Gastroesophageal sphincter (tissue), 3 donors: ENCODE data around the gene SYF2.

Source experiments
- EP300 ChIP-seq: sonication (generic); formaldehyde crosslinking; IDR thresholded peaks from one replicate; pipeline ENCODE4 v1.6.1; 2017; ENCODE audit warnings: antibody characterized with exemption, mild to moderate bottlenecking
- POLR2A ChIP-seq, 2 donors: fragments of 450-650 bp; IDR thresholded peaks; one replicate each; pipeline ENCODE4 v1.6.1; 2017; ENCODE audit warnings: antibody characterized with exemption in 2 of 2, mild to moderate bottlenecking in 2 of 2, moderate library complexity in 1 of 2
- TF ChIP-seq, protein P1 (sequence below), 4 experiments: fragments of 200-600 bp in 2 of 4; fragments of 450-650 bp in 2 of 4; sonication (generic) in 1 of 4; IDR thresholded peaks; one replicate each; pipeline ENCODE4 v1.5.1; 2017 to 2019; ENCODE audit warnings: antibody characterized with exemption in 4 of 4, mild to moderate bottlenecking in 2 of 4, moderate library complexity in 2 of 4

DNA sequence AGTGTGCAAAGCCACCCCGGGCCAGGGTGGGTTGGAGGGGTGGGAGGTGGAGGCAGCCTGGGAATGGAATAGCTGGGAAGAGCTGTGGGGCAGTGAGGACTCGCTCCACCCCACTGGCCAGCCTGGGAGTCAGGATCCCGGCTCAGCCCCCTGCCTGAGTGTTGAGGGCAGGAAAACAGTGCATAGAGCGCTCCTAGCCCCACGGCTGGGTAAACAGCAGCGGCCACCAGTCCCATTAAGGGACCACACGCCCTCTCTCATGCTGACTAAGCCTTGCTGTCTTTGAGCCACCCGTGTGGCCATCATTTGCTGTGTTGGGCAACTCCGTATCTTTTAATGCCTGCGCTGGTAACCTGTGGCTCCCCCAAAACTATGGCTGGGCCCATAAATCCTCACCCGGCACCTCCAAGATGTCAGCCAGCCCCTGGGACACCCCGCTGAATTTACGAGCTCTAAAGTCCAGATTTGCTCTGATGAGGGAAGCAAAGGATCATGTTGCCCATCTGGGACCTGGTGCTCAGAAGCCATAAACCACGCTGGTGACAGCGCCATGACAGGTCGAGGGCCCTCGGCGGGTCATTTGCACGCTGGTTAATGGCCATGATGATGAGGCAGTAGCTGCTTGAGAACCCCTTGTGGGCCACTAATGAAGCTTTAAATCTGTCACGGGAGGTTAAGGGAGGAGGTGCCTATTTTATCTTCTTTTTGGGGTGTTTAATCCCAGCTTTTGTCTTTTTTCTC, 34.9 kb downstream of the SYF2 start:
- TF ChIP-seq, protein P1, sequence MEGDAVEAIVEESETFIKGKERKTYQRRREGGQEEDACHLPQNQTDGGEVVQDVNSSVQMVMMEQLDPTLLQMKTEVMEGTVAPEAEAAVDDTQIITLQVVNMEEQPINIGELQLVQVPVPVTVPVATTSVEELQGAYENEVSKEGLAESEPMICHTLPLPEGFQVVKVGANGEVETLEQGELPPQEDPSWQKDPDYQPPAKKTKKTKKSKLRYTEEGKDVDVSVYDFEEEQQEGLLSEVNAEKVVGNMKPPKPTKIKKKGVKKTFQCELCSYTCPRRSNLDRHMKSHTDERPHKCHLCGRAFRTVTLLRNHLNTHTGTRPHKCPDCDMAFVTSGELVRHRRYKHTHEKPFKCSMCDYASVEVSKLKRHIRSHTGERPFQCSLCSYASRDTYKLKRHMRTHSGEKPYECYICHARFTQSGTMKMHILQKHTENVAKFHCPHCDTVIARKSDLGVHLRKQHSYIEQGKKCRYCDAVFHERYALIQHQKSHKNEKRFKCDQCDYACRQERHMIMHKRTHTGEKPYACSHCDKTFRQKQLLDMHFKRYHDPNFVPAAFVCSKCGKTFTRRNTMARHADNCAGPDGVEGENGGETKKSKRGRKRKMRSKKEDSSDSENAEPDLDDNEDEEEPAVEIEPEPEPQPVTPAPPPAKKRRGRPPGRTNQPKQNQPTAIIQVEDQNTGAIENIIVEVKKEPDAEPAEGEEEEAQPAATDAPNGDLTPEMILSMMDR (IDR thresholded peaks at IDR 0.05): no peak
- TF ChIP-seq POLR2A (IDR thresholded peaks at IDR 0.05) (no peak), EP300 (no peak)
